Right lobe of liver (tissue), 4 donors: Measurements from ENCODE around the gene GOLIM4.

Experiments
- POLR2A ChIP-seq: fragments of 450-650 bp; IDR thresholded peaks from one replicate; pipeline ENCODE4 v1.6.1; 2017; ENCODE audit warnings: antibody characterized with exemption, mild to moderate bottlenecking
- TF ChIP-seq, protein P1 (sequence below), 4 donors: fragments of 200-600 bp in 3 of 4; fragments of 450-650 bp in 1 of 4; IDR thresholded peaks; one replicate each; pipeline versions ENCODE4 v1.5.1 to v1.8.0; 2016 to 2022; ENCODE audit warnings: antibody characterized with exemption in 4 of 4, mild to moderate bottlenecking in 2 of 4
- donor health status: DM: no; HTN: no; CAD: no.
- donor health status: DM: no; HTN: no; CAD: no.
- donor health status: DM: no; HTN: yes; CAD: no.

DNA sequence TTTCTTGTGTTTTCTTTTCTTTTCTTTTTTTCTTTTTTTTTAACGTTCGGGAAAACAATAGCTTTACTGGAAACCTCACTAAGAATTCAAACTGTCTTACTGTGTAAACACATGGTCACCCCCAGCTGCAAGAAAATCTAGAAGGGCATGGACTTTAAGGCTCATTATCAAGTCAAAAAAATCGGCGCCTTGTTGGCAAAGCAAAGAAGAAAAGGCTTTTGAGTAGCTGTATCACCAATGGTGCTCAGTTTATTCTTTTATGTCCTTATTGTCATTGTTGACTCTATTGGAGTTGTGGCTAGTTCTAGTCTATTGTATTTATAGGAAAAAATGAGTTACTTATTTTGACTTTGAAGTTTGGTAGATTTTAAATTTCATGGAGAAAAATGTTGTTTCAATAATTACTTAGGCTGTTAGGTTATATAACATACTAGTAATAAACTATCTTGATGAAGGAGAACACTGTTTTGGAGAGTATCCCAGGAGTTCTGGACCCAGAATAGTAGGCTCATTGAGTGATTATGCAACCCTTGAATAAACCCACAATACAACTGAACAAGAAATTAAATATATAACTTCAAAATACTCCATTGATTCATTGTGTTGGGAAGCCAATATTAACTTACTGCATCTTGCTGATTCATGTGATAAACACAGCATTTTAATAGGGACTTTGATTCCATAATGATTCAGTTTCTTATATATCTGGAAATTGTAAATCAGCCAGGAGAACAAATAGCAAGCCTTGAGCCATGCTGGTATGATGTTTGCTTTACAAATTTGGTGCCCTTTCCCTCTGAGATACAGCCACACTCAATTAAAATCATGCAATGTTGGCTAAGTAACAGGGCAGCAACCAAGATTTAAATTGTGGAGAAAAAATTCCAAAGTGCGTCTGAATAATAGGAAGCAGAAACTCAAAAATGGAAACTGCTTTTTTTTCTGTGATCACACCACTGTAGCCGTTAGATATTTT is 27.8 kb upstream of the GOLIM4 start:
- TF ChIP-seq, protein P1, sequence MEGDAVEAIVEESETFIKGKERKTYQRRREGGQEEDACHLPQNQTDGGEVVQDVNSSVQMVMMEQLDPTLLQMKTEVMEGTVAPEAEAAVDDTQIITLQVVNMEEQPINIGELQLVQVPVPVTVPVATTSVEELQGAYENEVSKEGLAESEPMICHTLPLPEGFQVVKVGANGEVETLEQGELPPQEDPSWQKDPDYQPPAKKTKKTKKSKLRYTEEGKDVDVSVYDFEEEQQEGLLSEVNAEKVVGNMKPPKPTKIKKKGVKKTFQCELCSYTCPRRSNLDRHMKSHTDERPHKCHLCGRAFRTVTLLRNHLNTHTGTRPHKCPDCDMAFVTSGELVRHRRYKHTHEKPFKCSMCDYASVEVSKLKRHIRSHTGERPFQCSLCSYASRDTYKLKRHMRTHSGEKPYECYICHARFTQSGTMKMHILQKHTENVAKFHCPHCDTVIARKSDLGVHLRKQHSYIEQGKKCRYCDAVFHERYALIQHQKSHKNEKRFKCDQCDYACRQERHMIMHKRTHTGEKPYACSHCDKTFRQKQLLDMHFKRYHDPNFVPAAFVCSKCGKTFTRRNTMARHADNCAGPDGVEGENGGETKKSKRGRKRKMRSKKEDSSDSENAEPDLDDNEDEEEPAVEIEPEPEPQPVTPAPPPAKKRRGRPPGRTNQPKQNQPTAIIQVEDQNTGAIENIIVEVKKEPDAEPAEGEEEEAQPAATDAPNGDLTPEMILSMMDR (IDR thresholded peaks at IDR 0.05): no peak
- TF ChIP-seq POLR2A: no peak
